Endothelial cell of umbilical vein (primary cell): ENCODE data around the gene NXF1. TPM values are rescaled to one million over a fixed set of nuclear protein-coding genes. Genes with fewer than 3 reads are reported as not detected.

Experiments
- BruUV-seq: library from RNA; stranded (reverse); fragments of 400-500 nt; replicated peaks from 2 replicates; lab custom pipeline; 2021; lab: Mats Ljungman, UMichigan
- CTCF ChIA-PET: fragments of 300-600, 350-600 bp; sonication (Branson Sonifier 250); formaldehyde crosslinking; loops from one replicate; lab custom pipeline; 2021; ENCODE audit warnings: antibody characterized with exemption, inconsistent platforms; lab: Charles Lee
- POLR2A ChIA-PET: fragments of 300-600, 350-600 bp; sonication (Branson Sonifier 250); formaldehyde crosslinking; loops from one replicate; lab custom pipeline; 2021; ENCODE audit warnings: antibody characterized with exemption, inconsistent platforms; lab: Charles Lee
- DNase-seq: peaks from one replicate; pipeline ENCODE4 v3.0.0-alpha.2; 2011; ENCODE audit warnings: low read depth, low spot score
- FAIRE-seq: peaks from 2 replicates; lab custom pipeline; 2011; peaks lifted over from hg19 to GRCh38; lab: Jason Lieb, UNC
- H2AFZ ChIP-seq: 2 replicates; pipeline ENCODE4 v1.6.0; 2012; ENCODE audit warnings: low read depth, low read length, control low read depth, inconsistent platforms
- H3K27ac ChIP-seq: 2 replicates; pipeline ENCODE4 v1.5.1; 2011; ENCODE audit warnings: low read depth, mild to moderate bottlenecking, control low read depth, low read length, moderate library complexity; ENCODE audit not compliant: insufficient read depth
- H3K27me3 ChIP-seq, 2 experiments: 2 replicates each; pipeline versions ENCODE4 v1.6.0 to v1.6.1; 2011; ENCODE audit warnings: low read length in 2 of 2, mixed read lengths in 1 of 2; ENCODE audit not compliant: control insufficient read depth in 2 of 2, insufficient read depth in 2 of 2
- H3K36me3 ChIP-seq, 2 experiments: 2 replicates in 1 of 2; 3 replicates in 1 of 2; pipeline ENCODE4 v1.5.1; 2011; ENCODE audit warnings: low read length in 2 of 2, mild to moderate bottlenecking in 1 of 2, moderate library complexity in 1 of 2; ENCODE audit not compliant: control insufficient read depth in 2 of 2, insufficient read depth in 2 of 2; ENCODE audit errors: extremely low read depth in 1 of 2
- H3K4me1 ChIP-seq: 3 replicates; pipeline ENCODE4 v1.5.1; 2011; ENCODE audit warnings: mild to moderate bottlenecking, low read length; ENCODE audit not compliant: control insufficient read depth, insufficient read depth; ENCODE audit errors: extremely low read depth
- H3K4me2 ChIP-seq: 2 replicates; pipeline ENCODE4 v1.6.1; 2011; ENCODE audit warnings: low read length, control low read depth, mixed read lengths; ENCODE audit not compliant: insufficient read depth
- H3K4me3 ChIP-seq, 3 experiments: fragments of 200-600 bp in 1 of 3; sonication (generic), shearing (Covaris generic) in 1 of 3; replicated peaks in 1 of 3; 2 replicates each; pipeline ENCODE4 v1.5.1; 2011 to 2016; ENCODE audit warnings: control low read depth in 3 of 3, low read length in 3 of 3, mild to moderate bottlenecking in 2 of 3, inconsistent platforms in 1 of 3, low read depth in 1 of 3, moderate library complexity in 1 of 3; ENCODE audit not compliant: insufficient read depth in 1 of 3
- H3K79me2 ChIP-seq: 2 replicates; pipeline ENCODE4 v1.6.0; 2012; ENCODE audit warnings: low read length, inconsistent platforms; ENCODE audit not compliant: control insufficient read depth, insufficient read depth
- H3K9ac ChIP-seq: replicated peaks from 2 replicates; pipeline ENCODE3; 2011; ENCODE audit warnings: low read length, control low read depth; ENCODE audit not compliant: insufficient read depth; ENCODE audit errors: extremely low read depth
- H3K9me1 ChIP-seq: replicated peaks from 3 replicates; pipeline ENCODE4 v1.6.0; 2011; ENCODE audit warnings: mild to moderate bottlenecking, low read length; ENCODE audit not compliant: control insufficient read depth, insufficient read depth; ENCODE audit errors: extremely low read depth
- H3K9me3 ChIP-seq: replicated peaks from 2 replicates; pipeline ENCODE4 v1.5.1; 2012; ENCODE audit warnings: low read length, inconsistent platforms; ENCODE audit not compliant: control insufficient read depth, insufficient read depth
- H4K20me1 ChIP-seq: replicated peaks from 2 replicates; pipeline ENCODE3; 2011; ENCODE audit warnings: mild to moderate bottlenecking, low read length; ENCODE audit not compliant: control insufficient read depth, insufficient read depth; ENCODE audit errors: extremely low read depth
- CTCF ChIP-seq, 2 donors: IDR thresholded peaks; 1 replicate in 1 of 2; 2 replicates in 1 of 2; pipeline ENCODE4 v1.5.1; 2011; ENCODE audit warnings: low read length in 2 of 2, mild to moderate bottlenecking in 2 of 2, moderate library complexity in 2 of 2, control low read depth in 1 of 2, inconsistent platforms in 1 of 2, low read depth in 1 of 2; ENCODE audit not compliant: insufficient read depth in 1 of 2; ENCODE audit errors: extremely low read depth in 1 of 2
- JUN ChIP-seq: IDR thresholded peaks from 2 replicates; pipeline ENCODE4 v1.6.1; 2011; ENCODE audit warnings: borderline replicate concordance, low read depth; ENCODE audit not compliant: insufficient read length, insufficient read depth
- MYC ChIP-seq: IDR thresholded peaks from one replicate; pipeline ENCODE4 v1.6.1; 2011; ENCODE audit warnings: mild to moderate bottlenecking, low read depth, low read length
- dilution Hi-C: fragments of 300-500 bp; cut with MboI; formaldehyde crosslinking; loops from one replicate; pipeline ENCODE4 v1.15.0; 2019; ENCODE audit warnings: low sequenced_read_pairs; ENCODE audit not compliant: extremely low pct_ligation_motif_present
- intact Hi-C: fragments of 100-400 bp; cut with micrococcal nuclease; formaldehyde crosslinking; loops from one replicate; pipeline ENCODE4 v1.10.0; 2022
- polyA plus RNA-seq, 4 experiments: library from polyadenylated mRNA; depleted of rRNA in 3 of 4; stranded (reverse) in 3 of 4; unstranded in 1 of 4; fragments of >200 nt; gene quantifications; 2 replicates each; pipeline versions ENCODE4 v1.2.1 to v1.2.3, GENCODE V29; 2011 to 2012; ENCODE audit warnings: missing spikeins in 1 of 4
- total RNA-seq: library from RNA; stranded (reverse); gene quantifications from 2 replicates; pipeline ENCODE4 v1.2.3, GENCODE V29; 2021

NXF1 gene
- total and polyA plus RNA-seq, 2 donors (not counting 3 experiments of a cell fraction or from before 2014, with no cell fraction given), result 74.4 to 101 TPM

- no peak for DNase-seq
- Histone ChIP-seq H4K20me1 (no peaks in the 10 kb centered on the region), H3K36me3 (peaks cover 3 to 20% of the 10 kb centered on the region in 2 experiments), H3K27ac (no peak overlapping the region), H2AFZ (no peak overlapping the region), H3K4me2 (no peak overlapping the region), H3K9me3 (no peaks in the 10 kb centered on the region), H3K79me2 (peaks cover 27% of the 10 kb centered on the region), H3K4me1 (peaks cover 17% of the 10 kb centered on the region), H3K27me3 (no peaks in the 10 kb centered on the region), H3K4me3 (no peak overlapping the region), H3K9ac (no peak overlapping the region), H3K9me1 (no peaks in the 10 kb centered on the region)
- POLR2A ChIA-PET, result interaction anchor here (1.9 kb wide), 1 partner anchor 52 kb away, joined by 9 read pairs; no protein-coding TSS in a partner anchor
- CTCF ChIA-PET, result interaction anchor here (1.8 to 3.1 kb wide), 2 partner anchors 17 to 27 kb away, joined by 5 to 42 read pairs; partner anchors contain the start of genes POLR2G and TAF6L
- intact Hi-C loops (no loop called here), dilution Hi-C loops (no loop called here)
- TF ChIP-seq JUN, result no peak
- no peak for TF ChIP-seq CTCF (IDR thresholded peaks at IDR 0.05; ENCODE audit: extremely low read depth in 1 of 2, insufficient read depth in 1 of 2, low read depth in 1 of 2, low read length in 2 of 2)
- TF ChIP-seq MYC, result no peak
- no peak for FAIRE-seq
- BruUV-seq, result no TSS peak
These were observed 16.2 kb downstream of the NXF1 start for GRCh38 chr11:62788991-62789390.
